DND-41 (cell line): ENCODE data around the gene KCNIP1.

Source experiments
- ATAC-seq: fragments of 200-7000 bp; cut with Tn5 transposase; 3 replicates; pipeline ENCODE4 v1.9.1; 2021; ENCODE audit warnings: low read depth; ENCODE audit not compliant: insufficient read depth
- DNase-seq: peaks from one replicate; pipeline ENCODE4 v3.0.0-alpha.2; 2020
- H2AFZ ChIP-seq: 2 replicates; pipeline ENCODE4 v1.6.0; 2012; ENCODE audit warnings: low read depth, low read length
- H3K27ac ChIP-seq: 2 replicates; pipeline ENCODE4 v1.5.1; 2012; ENCODE audit warnings: low read length, inconsistent platforms
- H3K27me3 ChIP-seq: fragments of 200-600 bp; sonication (generic); 2 replicates; pipeline ENCODE4 v1.6.0; 2012; ENCODE audit warnings: low read length, mild to moderate bottlenecking, inconsistent platforms; ENCODE audit not compliant: insufficient read depth, poor library complexity
- H3K36me3 ChIP-seq: 2 replicates; pipeline ENCODE4 v1.5.1; 2012; ENCODE audit warnings: low read length, inconsistent platforms; ENCODE audit not compliant: insufficient read depth
- H3K4me1 ChIP-seq: 2 replicates; pipeline ENCODE4 v1.5.1; 2012; ENCODE audit warnings: mild to moderate bottlenecking, low read length; ENCODE audit not compliant: insufficient read depth
- H3K4me2 ChIP-seq: 2 replicates; pipeline ENCODE4 v1.6.0; 2012; ENCODE audit warnings: mild to moderate bottlenecking, moderate library complexity, low read length, inconsistent platforms; ENCODE audit not compliant: insufficient read depth
- H3K4me3 ChIP-seq, 2 experiments: fragments of 200-600 bp in 1 of 2; shearing (Covaris generic) in 1 of 2; 2 replicates each; pipeline ENCODE4 v1.5.1; 2012 to 2016; ENCODE audit warnings: inconsistent platforms in 2 of 2, low read length in 2 of 2, mild to moderate bottlenecking in 2 of 2, low read depth in 1 of 2, moderate library complexity in 1 of 2
- H3K79me2 ChIP-seq: 2 replicates; pipeline ENCODE4 v1.6.0; 2012; ENCODE audit warnings: low read length, inconsistent platforms; ENCODE audit not compliant: insufficient read depth
- H3K9ac ChIP-seq: 2 replicates; pipeline ENCODE4 v1.6.0; 2012; ENCODE audit warnings: low read depth, mild to moderate bottlenecking, inconsistent platforms, low read length, moderate library complexity
- H3K9me3 ChIP-seq: 2 replicates; pipeline ENCODE4 v1.5.1; 2012; ENCODE audit warnings: low read length, moderate library complexity, mild to moderate bottlenecking, inconsistent platforms; ENCODE audit not compliant: insufficient read depth, severe bottlenecking
- H4K20me1 ChIP-seq: 2 replicates; pipeline ENCODE4 v1.6.0; 2012; ENCODE audit warnings: low read length; ENCODE audit not compliant: insufficient read depth
- CTCF ChIP-seq: IDR thresholded peaks from 2 replicates; pipeline ENCODE4 v1.5.1; 2012; ENCODE audit warnings: borderline replicate concordance, low read length, moderate library complexity, mild to moderate bottlenecking; ENCODE audit not compliant: poor library complexity, severe bottlenecking; ENCODE audit errors: extremely low read depth
- EZH2 ChIP-seq: IDR thresholded peaks from 3 replicates; pipeline ENCODE4 v1.6.1; 2012; ENCODE audit warnings: borderline replicate concordance, low read depth, mild to moderate bottlenecking, moderate library complexity, low read length, inconsistent platforms; ENCODE audit not compliant: severe bottlenecking

Gene KCNIP1

DNA sequence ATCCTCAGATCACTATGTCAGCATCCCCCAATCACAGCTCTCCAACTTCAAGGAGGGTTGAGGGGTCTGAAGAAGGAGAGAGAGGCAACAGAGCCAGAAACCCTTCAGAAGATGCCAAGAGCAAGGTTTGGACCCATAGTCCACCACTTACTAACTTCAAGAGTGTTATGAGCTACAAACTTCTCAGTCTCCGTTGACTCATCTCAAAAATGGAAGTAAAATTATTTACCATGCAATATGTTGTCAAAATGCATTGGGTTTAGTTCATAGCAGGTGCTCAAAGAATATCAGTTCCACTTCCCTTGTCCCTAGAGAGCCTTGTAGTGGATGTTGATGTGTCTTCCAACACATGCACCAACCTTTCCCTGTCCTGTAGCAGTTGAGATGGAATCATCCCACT, 116.0 kb downstream of the KCNIP1 start:
- peaks cover 3% of the 10 kb centered on the region for H3K27me3 ChIP-seq
- H3K4me2 ChIP-seq = no peak overlapping the region

GRCh38 chr5:170622933-170623332, 119.1 kb downstream of the KCNIP1 start:
- H3K27ac ChIP-seq = no peak overlapping the region
- H3K27me3 ChIP-seq = no peaks in the 10 kb centered on the region
- H3K36me3 ChIP-seq = no peaks in the 10 kb centered on the region
- no peak overlapping the region for H3K4me2 ChIP-seq
- peaks cover 5% of the 10 kb centered on the region; the same call in 1 of the 2 replicates for H4K20me1 ChIP-seq
- no peak overlapping the region for H2AFZ ChIP-seq
- TF ChIP-seq CTCF = no peak
- H3K4me3 ChIP-seq = no peak overlapping the region
- no peaks in the 10 kb centered on the region for H3K9me3 ChIP-seq
- no peak for DNase-seq
- no peaks in the 10 kb centered on the region for H3K79me2 ChIP-seq
- H3K9ac ChIP-seq = no peak overlapping the region
- no peaks in the 10 kb centered on the region for H3K4me1 ChIP-seq
- ATAC-seq = no peak

More for the DNA sequence above, 116.0 kb downstream of the KCNIP1 start:
- H3K79me2 ChIP-seq = no peaks in the 10 kb centered on the region
- H4K20me1 ChIP-seq = no peaks in the 10 kb centered on the region
- no peak overlapping the region for H3K4me3 ChIP-seq
- TF ChIP-seq CTCF = no peak
- TF ChIP-seq EZH2 = no peak
- H3K27ac ChIP-seq = no peak overlapping the region
- H3K4me1 ChIP-seq = no peaks in the 10 kb centered on the region
- DNase-seq = no peak
- no peak overlapping the region for H3K9ac ChIP-seq
- no peaks in the 10 kb centered on the region for H3K36me3 ChIP-seq
- no peak overlapping the region for H2AFZ ChIP-seq
- no peak for ATAC-seq
- no peaks in the 10 kb centered on the region for H3K9me3 ChIP-seq

- H3K4me1 ChIP-seq = no peaks in the 10 kb centered on the region
- ATAC-seq (no peak), DNase-seq (peak; percentile 15)
- H3K27ac ChIP-seq = no peak overlapping the region
- no peak overlapping the region for H3K4me2 ChIP-seq
- no peaks in the 10 kb centered on the region for H3K27me3 ChIP-seq
- no peak overlapping the region for H2AFZ ChIP-seq
- H3K4me3 ChIP-seq = no peak overlapping the region
- H4K20me1 ChIP-seq = peaks cover 5% of the 10 kb centered on the region
- H3K9me3 ChIP-seq = no peaks in the 10 kb centered on the region
- no peaks in the 10 kb centered on the region for H3K79me2 ChIP-seq
- no peak overlapping the region for H3K9ac ChIP-seq
- TF ChIP-seq EZH2 (no peak), CTCF (peak; percentile 59)
- H3K36me3 ChIP-seq = no peaks in the 10 kb centered on the region
These were observed 119.9 kb downstream of the KCNIP1 start for GRCh38 chr5:170623576-170624181.
